ENCODE measurements around the gene F2RL3.

F2RL3 gene

GRCh38 chr19:16875584-16876555, 12.9 kb upstream of the F2RL3 start (continued):
- no peak for TF ChIP-seq PATZ1 (CRISPR knock-in tag; IDR thresholded peaks at IDR 0.05; ENCODE audit: borderline replicate concordance)
- TF ChIP-seq, protein P1, sequence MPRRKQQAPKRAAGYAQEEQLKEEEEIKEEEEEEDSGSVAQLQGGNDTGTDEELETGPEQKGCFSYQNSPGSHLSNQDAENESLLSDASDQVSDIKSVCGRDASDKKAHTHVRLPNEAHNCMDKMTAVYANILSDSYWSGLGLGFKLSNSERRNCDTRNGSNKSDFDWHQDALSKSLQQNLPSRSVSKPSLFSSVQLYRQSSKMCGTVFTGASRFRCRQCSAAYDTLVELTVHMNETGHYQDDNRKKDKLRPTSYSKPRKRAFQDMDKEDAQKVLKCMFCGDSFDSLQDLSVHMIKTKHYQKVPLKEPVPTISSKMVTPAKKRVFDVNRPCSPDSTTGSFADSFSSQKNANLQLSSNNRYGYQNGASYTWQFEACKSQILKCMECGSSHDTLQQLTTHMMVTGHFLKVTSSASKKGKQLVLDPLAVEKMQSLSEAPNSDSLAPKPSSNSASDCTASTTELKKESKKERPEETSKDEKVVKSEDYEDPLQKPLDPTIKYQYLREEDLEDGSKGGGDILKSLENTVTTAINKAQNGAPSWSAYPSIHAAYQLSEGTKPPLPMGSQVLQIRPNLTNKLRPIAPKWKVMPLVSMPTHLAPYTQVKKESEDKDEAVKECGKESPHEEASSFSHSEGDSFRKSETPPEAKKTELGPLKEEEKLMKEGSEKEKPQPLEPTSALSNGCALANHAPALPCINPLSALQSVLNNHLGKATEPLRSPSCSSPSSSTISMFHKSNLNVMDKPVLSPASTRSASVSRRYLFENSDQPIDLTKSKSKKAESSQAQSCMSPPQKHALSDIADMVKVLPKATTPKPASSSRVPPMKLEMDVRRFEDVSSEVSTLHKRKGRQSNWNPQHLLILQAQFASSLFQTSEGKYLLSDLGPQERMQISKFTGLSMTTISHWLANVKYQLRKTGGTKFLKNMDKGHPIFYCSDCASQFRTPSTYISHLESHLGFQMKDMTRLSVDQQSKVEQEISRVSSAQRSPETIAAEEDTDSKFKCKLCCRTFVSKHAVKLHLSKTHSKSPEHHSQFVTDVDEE (CRISPR knock-in tag; IDR thresholded peaks at IDR 0.05): no peak

DNA sequence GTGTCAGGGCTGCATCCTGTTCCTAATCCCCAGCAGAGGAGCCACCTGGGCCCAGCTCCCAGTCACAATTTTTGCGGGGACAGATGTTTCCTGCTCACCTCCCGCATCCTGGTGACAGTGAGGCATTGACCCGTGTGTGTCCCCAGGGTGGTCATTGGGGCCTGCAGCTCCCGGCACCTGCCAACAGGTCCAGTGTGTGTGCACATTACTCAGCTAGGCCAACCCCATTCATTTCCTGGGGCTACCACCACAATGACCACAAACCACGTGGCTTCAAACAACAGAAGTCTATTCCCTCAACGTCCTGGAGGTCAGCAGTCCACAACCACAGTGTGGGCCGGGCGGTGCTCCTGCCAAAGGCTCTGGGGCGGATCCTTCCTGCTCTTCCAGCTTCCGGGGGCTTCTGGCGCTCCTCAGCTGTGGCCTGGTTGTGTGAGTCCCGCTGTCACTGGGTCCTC, 11.9 kb upstream of the F2RL3 start:
- no peak for ATAC-seq
- TF ChIP-seq OSR1 (CRISPR knock-in tag; IDR thresholded peaks at IDR 0.05) (no peak), ESRRG (CRISPR knock-in tag; IDR thresholded peaks at IDR 0.05) (no peak), ZC3H10 (CRISPR knock-in tag; IDR thresholded peaks at IDR 0.05) (no peak), RARB (CRISPR knock-in tag; IDR thresholded peaks at IDR 0.05) (no peak), TCF4 (CRISPR knock-in tag; IDR thresholded peaks at IDR 0.05; ENCODE audit: borderline replicate concordance) (no peak), ZFP3 (CRISPR knock-in tag; IDR thresholded peaks at IDR 0.05) (no peak), CSRNP3 (CRISPR knock-in tag; IDR thresholded peaks at IDR 0.05) (no peak), BACH2 (CRISPR knock-in tag; IDR thresholded peaks at IDR 0.05; ENCODE audit: borderline replicate concordance) (no peak), CREB5 (CRISPR knock-in tag; IDR thresholded peaks at IDR 0.05; ENCODE audit: low read depth) (no peak), POU6F1 (CRISPR knock-in tag; IDR thresholded peaks at IDR 0.05; ENCODE audit: borderline replicate concordance, low read depth) (no peak), ARNTL (CRISPR knock-in tag; IDR thresholded peaks at IDR 0.05; ENCODE audit: borderline replicate concordance, low read depth) (no peak), PPARA (CRISPR knock-in tag; IDR thresholded peaks at IDR 0.05; ENCODE audit: borderline replicate concordance) (no peak), ZNF70 (CRISPR knock-in tag; IDR thresholded peaks at IDR 0.05) (no peak), ZNF8 (CRISPR knock-in tag; IDR thresholded peaks at IDR 0.05) (no peak)

DNA sequence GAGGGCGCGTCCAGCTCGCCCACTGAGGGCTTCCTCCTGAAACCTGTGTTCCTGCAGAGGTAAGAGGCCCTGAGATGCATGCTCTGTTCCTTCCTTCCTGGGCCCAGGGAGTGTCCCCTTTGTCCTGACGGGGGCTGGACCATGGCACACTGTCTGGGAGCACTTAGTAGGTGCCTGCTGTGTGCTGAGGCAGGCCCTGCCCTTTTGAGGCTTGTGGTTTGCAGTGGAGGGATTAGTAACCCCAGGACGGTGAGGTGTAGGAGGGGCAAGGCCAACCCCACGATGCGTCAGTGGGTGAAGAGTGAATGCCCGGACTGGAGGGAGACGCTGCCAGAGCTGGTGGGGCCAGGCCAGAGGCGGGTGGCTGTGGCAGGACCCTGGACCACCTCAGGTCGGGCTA, 11.2 kb upstream of the F2RL3 start:
- no peak for TF ChIP-seq ZFP30 (CRISPR knock-in tag; IDR thresholded peaks at IDR 0.05)
- no peak for TF ChIP-seq RARB (CRISPR knock-in tag; IDR thresholded peaks at IDR 0.05)
- no peak for TF ChIP-seq ZNF8 (CRISPR knock-in tag; IDR thresholded peaks at IDR 0.05)
- no peak for TF ChIP-seq TCF4 (CRISPR knock-in tag; IDR thresholded peaks at IDR 0.05; ENCODE audit: borderline replicate concordance)
- TF ChIP-seq POU6F1 (CRISPR knock-in tag; IDR thresholded peaks at IDR 0.05; ENCODE audit: borderline replicate concordance, low read depth): no peak
- TF ChIP-seq BACH2 (CRISPR knock-in tag; IDR thresholded peaks at IDR 0.05; ENCODE audit: borderline replicate concordance): no peak
- no peak for TF ChIP-seq ESRRG (CRISPR knock-in tag; IDR thresholded peaks at IDR 0.05)
- TF ChIP-seq ZC3H10 (CRISPR knock-in tag; IDR thresholded peaks at IDR 0.05): no peak
- no peak for TF ChIP-seq GLIS3 (CRISPR knock-in tag; IDR thresholded peaks at IDR 0.05)
- no peak for TF ChIP-seq TOX (CRISPR knock-in tag; IDR thresholded peaks at IDR 0.05; ENCODE audit: borderline replicate concordance)
- TF ChIP-seq ZNF565 (CRISPR knock-in tag; conservative IDR thresholded peaks at IDR 0.05; ENCODE audit: low read depth): no peak
- ATAC-seq: no peak

All from SK-N-SH treated with all-trans-retinoic acid at 6 μM for 48 hours (cell line).